LNCaP clone FGC (cell line): Measurements from ENCODE around the gene BCAT1.

Experiments
- DNase-seq: peaks from one replicate; pipeline ENCODE4 v3.0.0-alpha.2; 2011; ENCODE audit warnings: low read depth
- H3K4me3 ChIP-seq: 2 replicates; pipeline ENCODE4 v1.5.1; 2011; ENCODE audit warnings: mild to moderate bottlenecking, low read depth, low read length, control low read depth
- CTCF ChIP-seq: IDR thresholded peaks from 2 replicates; pipeline ENCODE4 v1.5.1; 2012; ENCODE audit warnings: mild to moderate bottlenecking; ENCODE audit not compliant: control insufficient read depth, insufficient read depth; ENCODE audit errors: extremely low read depth

The BCAT1 gene

GRCh38 chr12:24899503-24900075 lies 49.3 kb downstream of the BCAT1 start:
- H3K4me3 ChIP-seq = no peak overlapping the region
- DNase-seq = no peak
- no peak for TF ChIP-seq CTCF

DNA sequence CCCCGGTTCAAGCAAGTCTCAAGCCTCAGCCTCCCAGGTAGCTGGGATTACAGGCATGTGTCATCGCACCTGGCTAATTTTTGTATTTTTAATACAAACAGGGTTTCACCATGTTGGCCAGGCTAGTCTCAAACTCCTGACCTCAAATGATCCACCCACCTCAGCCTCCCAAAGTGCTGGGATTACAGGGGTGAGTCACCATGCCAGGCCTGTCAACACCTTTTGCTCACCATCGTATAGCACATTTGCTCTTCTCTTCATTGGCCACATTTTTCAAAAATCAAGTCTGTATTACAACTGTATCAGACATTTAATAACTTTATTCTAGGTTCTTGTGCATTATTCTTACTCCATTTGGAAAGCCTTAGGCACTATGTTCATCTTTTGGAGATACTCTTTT lies 50.3 kb downstream of the BCAT1 start:
- no peak for DNase-seq
- no peak for TF ChIP-seq CTCF

GRCh38 chr12:24898185-24898584 lies 50.7 kb downstream of the BCAT1 start:
- DNase-seq = no peak
- H3K4me3 ChIP-seq = no peak overlapping the region
- no peak for TF ChIP-seq CTCF

More for the DNA sequence above, 50.3 kb downstream of the BCAT1 start:
- H3K4me3 ChIP-seq = no peak overlapping the region

DNA sequence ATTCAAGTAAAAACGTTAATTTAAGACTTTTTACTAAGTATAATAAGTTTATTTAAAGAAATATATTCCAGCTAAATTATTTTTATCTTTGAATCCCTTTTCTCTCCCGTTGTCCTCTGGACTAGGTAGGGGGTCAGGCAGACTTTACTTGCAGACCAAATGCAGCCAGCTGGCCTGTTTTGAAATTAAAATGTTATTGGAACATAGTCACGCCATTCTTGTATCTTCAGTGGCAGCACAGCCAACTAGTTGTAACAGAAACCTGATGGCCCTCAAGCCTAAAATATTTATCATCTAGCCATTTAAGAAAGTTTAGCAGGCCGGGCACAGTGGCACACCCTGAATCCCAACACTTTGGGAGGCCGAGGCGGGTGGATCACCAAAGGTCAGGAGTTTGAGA lies 52.7 kb downstream of the BCAT1 start:
- no peak for TF ChIP-seq CTCF
- no peak for DNase-seq
- no peak overlapping the region for H3K4me3 ChIP-seq

DNA sequence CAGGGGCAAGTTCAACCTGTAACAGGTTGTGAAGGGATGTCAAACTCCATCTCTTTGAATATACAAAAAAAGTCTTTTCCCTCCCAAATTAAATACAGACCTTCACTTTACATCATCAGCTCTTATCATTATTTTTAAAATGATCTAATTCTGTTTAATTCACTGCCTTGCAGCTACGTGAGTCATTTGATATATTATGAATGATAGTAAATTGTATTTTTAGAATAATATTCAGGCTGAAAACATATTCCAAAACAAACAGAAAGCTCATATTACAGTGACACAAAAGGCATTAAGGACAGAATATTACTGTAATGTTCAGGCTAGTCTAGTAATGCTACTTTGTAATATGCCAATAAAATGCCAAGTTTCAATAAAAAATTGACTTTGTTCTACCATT lies 53.3 kb downstream of the BCAT1 start:
- no peak for TF ChIP-seq CTCF
- DNase-seq = no peak
- no peak overlapping the region for H3K4me3 ChIP-seq

GRCh38 chr12:24894879-24895278 lies 54.0 kb downstream of the BCAT1 start:
- DNase-seq = no peak
- TF ChIP-seq CTCF = no peak
- H3K4me3 ChIP-seq = no peak overlapping the region
